Kidney (tissue), 14 donors: ENCODE measurements around the gene PRODH2. TPM values are rescaled to one million over a fixed set of nuclear protein-coding genes. Genes with fewer than 3 reads are reported as not detected.
A peak's percentile ranks its signal among the peaks of the same experiment; 100 is the strongest.

ENCODE experiments used
- DNase-seq, 5 donors: peaks; one replicate each; pipeline ENCODE4 v3.0.0-alpha.2; 2013 to 2020
- FAIRE-seq: peaks from 2 replicates; lab custom pipeline; 2012; peaks lifted over from hg19 to GRCh38; lab: Jason Lieb, UNC
- H3K27ac ChIP-seq, 2 donors: one replicate each; pipeline ENCODE4 v1.7.0; 2013; ENCODE audit warnings: low read depth in 2 of 2, low read length in 2 of 2, inconsistent platforms in 1 of 2
- H3K27me3 ChIP-seq: one replicate; pipeline ENCODE4 v1.7.1; 2013; ENCODE audit warnings: low read length, inconsistent platforms; ENCODE audit not compliant: control insufficient read depth, insufficient read depth
- H3K36me3 ChIP-seq, 3 donors: one replicate each; pipeline versions ENCODE4 v1.7.0 to v1.7.1; 2013; ENCODE audit warnings: low read length in 3 of 3, control low read depth in 1 of 3, inconsistent platforms in 1 of 3; ENCODE audit not compliant: insufficient read depth in 3 of 3, control insufficient read depth in 2 of 3
- H3K4me1 ChIP-seq, 3 donors: one replicate each; pipeline versions ENCODE4 v1.7.0 to v1.7.1; 2013; ENCODE audit warnings: low read length in 3 of 3, inconsistent platforms in 1 of 3, low read depth in 1 of 3; ENCODE audit not compliant: control insufficient read depth in 2 of 3, insufficient read depth in 2 of 3
- H3K4me3 ChIP-seq, 3 donors: one replicate each; pipeline versions ENCODE4 v1.7.0 to v1.8.1; 2013; ENCODE audit warnings: low read length in 3 of 3, control low read depth in 1 of 3, inconsistent platforms in 1 of 3
- H3K9ac ChIP-seq, 3 donors: one replicate each; pipeline versions ENCODE4 v1.7.0 to v1.7.1; 2013; ENCODE audit warnings: low read length in 3 of 3, control low read depth in 1 of 3, inconsistent platforms in 1 of 3
- H3K9me3 ChIP-seq, 3 donors: one replicate each; pipeline versions ENCODE4 v1.7.0 to v1.7.1; 2013; ENCODE audit warnings: low read length in 3 of 3, control low read depth in 1 of 3, inconsistent platforms in 1 of 3; ENCODE audit not compliant: control insufficient read depth in 2 of 3, insufficient read depth in 1 of 3
- CTCF ChIP-seq: IDR thresholded peaks from 3 replicates; pipeline ENCODE4 v1.5.1; 2012; ENCODE audit warnings: mild to moderate bottlenecking, moderate library complexity, borderline replicate concordance; ENCODE audit not compliant: insufficient read depth; ENCODE audit errors: extremely low read depth
- intact Hi-C: fragments of 100-400 bp; cut with DNase I; formaldehyde crosslinking; loops from one replicate; pipeline ENCODE4 v1.11.1; 2022
- polyA plus RNA-seq: library from polyadenylated mRNA; stranded (reverse); fragments of 350-450 nt; fragmentation: Illumina TruSeq; extraction: RNeasy Lipid Tissue Mini Kit (QIAGEN cat#74804); gene quantifications from one replicate; pipeline ENCODE4 v1.2.3, GENCODE V29; 2014; ENCODE audit warnings: low read depth, low replicate concordance; ENCODE audit not compliant: insufficient read depth
- total RNA-seq: library from RNA; stranded (reverse); fragmentation: NEBNext Ultra II Directional; extraction: Animal tissue kit (Norgen Biotek cat#: 25700); gene quantifications from one replicate; pipeline ENCODE4 v1.2.1, GENCODE V29; 2021
- donor health status: control.
- donor health status: control.
- donor health status: control.
- donor health status: control.
- donor health status: control.
- donor health status: DM: yes; HTN: yes; CAD: no.
- donor health status: Normal renal cell carcinoma (clear cell type).

Gene PRODH2
- total and polyA plus RNA-seq, 2 donors from 2014 or later = 9.0 to 409 TPM

DNA sequence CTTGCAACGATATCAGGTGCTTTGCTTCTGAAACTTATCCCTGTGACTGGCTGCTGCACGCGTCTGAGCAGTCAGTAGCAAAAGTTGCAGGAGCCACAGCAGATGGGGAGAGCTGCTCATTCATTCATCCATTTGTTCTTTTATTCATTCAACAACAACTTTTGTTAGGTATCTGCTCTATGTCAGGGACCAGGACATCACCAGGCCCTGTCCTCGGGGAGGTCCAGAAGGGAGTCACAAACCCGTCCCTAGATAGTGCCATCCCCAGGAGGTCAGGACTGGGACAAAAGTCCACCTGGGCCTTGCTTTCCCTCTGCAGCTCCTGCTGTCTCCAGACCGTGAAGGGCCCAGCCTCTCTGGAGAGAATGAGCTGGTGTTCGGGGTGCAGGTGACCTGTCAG lies 34.7 kb downstream of the PRODH2 start:
- H3K9me3 ChIP-seq = no peaks in the 10 kb centered on the region
- H3K36me3 ChIP-seq = no peaks in the 10 kb centered on the region
- no peaks in the 10 kb centered on the region for H3K27me3 ChIP-seq
- no peak overlapping the region for H3K27ac ChIP-seq
- H3K9ac ChIP-seq = no peak overlapping the region
- FAIRE-seq = no peak
- H3K4me3 ChIP-seq = no peak overlapping the region
- no peak for TF ChIP-seq CTCF
- no peak for DNase-seq
- intact Hi-C loops = no loop called here
- peaks cover 0 to 4% (median 3%) of the 10 kb centered on the region in 3 donors for H3K4me1 ChIP-seq

- no peaks in the 10 kb centered on the region for H3K36me3 ChIP-seq
- FAIRE-seq (no peak), DNase-seq (no peak)
- TF ChIP-seq CTCF = no peak
- intact Hi-C loops = no loop called here
- H3K27ac ChIP-seq = no peak overlapping the region
- no peaks in the 10 kb centered on the region for H3K27me3 ChIP-seq
- peaks cover 0 to 4% (median 3%) of the 10 kb centered on the region in 3 donors for H3K4me1 ChIP-seq
- H3K9ac ChIP-seq = no peak overlapping the region
- H3K4me3 ChIP-seq = no peak overlapping the region
- H3K9me3 ChIP-seq = no peaks in the 10 kb centered on the region
Observed at GRCh38 chr19:35777086-35777841, 35.4 kb downstream of the PRODH2 start.

- no peak for FAIRE-seq
- peak in 2 of 5 donors; percentile 13 to 46 for DNase-seq
Observed at GRCh38 chr19:35776102-35776788, 36.4 kb downstream of the PRODH2 start.

More at GRCh38 chr19:35776102-35776788, 36.4 kb downstream of the PRODH2 start:
- Histone ChIP-seq H3K9me3 (no peaks in the 10 kb centered on the region), H3K4me1 (peaks cover 0 to 4% (median 3%) of the 10 kb centered on the region in 3 donors), H3K27me3 (no peaks in the 10 kb centered on the region), H3K9ac (peak overlapping the region in 1 of 3 donors; percentile 6), H3K36me3 (no peaks in the 10 kb centered on the region), H3K27ac (no peak overlapping the region), H3K4me3 (peak overlapping the region; percentile 1 to 56 (median 35))
- TF ChIP-seq CTCF = no peak
- intact Hi-C loops = no loop called here
